KMS-11 (cell line): ENCODE data around the gene LYZL6.

Experiments used
- H2AFZ ChIP-seq: fragments of 200-600 bp; sonication (generic); 2 replicates; pipeline ENCODE4 v1.6.1; 2016; ENCODE audit warnings: antibody characterized with exemption, mixed run types, low read depth
- H3K27ac ChIP-seq: fragments of 200-600 bp; sonication (generic); 2 replicates; pipeline ENCODE4 v1.6.1; 2016; ENCODE audit warnings: mild to moderate bottlenecking, mixed run types
- H3K27me3 ChIP-seq: fragments of 200-600 bp; sonication (generic); 2 replicates; pipeline ENCODE4 v1.6.1; 2017; ENCODE audit warnings: mild to moderate bottlenecking, low read depth, mixed run types, moderate library complexity; ENCODE audit not compliant: insufficient read depth
- H3K36me3 ChIP-seq: fragments of 200-600 bp; sonication (generic); 2 replicates; pipeline ENCODE4 v1.6.1; 2017; ENCODE audit warnings: mild to moderate bottlenecking, mixed run types; ENCODE audit not compliant: insufficient read depth
- H3K4me1 ChIP-seq: fragments of 200-600 bp; sonication (generic); 2 replicates; pipeline ENCODE4 v1.6.1; 2016; ENCODE audit warnings: mild to moderate bottlenecking, low read depth, mixed run types; ENCODE audit not compliant: poor library complexity, severe bottlenecking
- H3K4me2 ChIP-seq: fragments of 200-600 bp; sonication (generic); 2 replicates; pipeline ENCODE4 v1.7.0; 2016; ENCODE audit warnings: mild to moderate bottlenecking, mixed run types
- H3K4me3 ChIP-seq: fragments of 200-600 bp; sonication (generic); IDR thresholded peaks from 2 replicates; pipeline ENCODE4 v1.6.1; 2017; ENCODE audit warnings: low read depth, low read length, mixed read lengths; ENCODE audit not compliant: insufficient read depth
- H3K79me2 ChIP-seq: fragments of 200-600 bp; sonication (generic); 2 replicates; pipeline ENCODE4 v1.6.1; 2016; ENCODE audit warnings: low read depth, mixed run types; ENCODE audit not compliant: insufficient read depth
- H3K9ac ChIP-seq: fragments of 200-600 bp; sonication (generic); 2 replicates; pipeline ENCODE4 v1.6.1; 2016; ENCODE audit warnings: mild to moderate bottlenecking, mixed run types
- H4K20me1 ChIP-seq: fragments of 200-600 bp; sonication (generic); 2 replicates; pipeline ENCODE4 v1.6.1; 2016; ENCODE audit warnings: mild to moderate bottlenecking, mixed run types; ENCODE audit not compliant: insufficient read depth
- TF ChIP-seq, protein P1 (sequence below): fragments of 200-600 bp; sonication (generic); conservative IDR thresholded peaks from 2 replicates; pipeline ENCODE4 v1.6.1; 2017; ENCODE audit warnings: low read depth, mild to moderate bottlenecking, antibody characterized with exemption, low read length, moderate library complexity, mixed read lengths

The LYZL6 gene

DNA sequence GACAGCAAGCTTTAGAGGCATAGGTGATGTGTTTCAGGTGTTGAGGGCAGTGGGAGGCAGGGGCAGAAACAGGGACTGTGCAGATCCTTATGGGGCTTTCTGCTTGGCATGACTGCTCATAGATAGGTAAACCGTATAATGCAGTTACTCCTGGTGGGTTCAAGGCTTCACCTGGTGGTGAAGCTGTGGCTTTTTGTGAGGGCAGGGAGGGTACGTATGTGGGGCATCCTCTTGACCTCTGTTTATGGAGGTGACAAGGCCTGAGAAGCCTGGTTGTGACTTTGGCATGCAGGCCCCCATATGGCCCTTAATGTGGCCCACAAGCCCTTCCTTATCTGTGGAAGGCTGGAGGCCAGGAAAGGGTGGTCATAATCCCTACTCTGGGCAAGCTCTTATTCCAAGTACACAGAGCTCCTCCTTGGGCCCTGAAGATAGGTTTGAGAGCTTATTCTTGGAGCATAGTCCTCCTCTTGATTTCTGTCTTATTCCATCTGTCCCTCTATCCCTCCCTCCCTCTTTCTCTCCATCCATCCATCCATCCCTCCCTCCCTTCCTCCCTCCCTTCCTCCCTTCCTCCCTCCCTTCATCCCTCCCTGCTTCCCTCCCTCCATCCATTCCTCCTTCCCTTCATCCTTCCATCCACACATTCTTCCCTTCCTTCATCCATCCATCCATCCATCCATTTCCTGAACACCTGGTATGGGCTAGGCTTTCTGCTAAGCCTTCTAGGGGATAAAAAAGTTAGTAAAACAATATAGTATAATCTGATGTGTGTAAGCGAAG lies 39.1 kb upstream of the LYZL6 start:
- Histone ChIP-seq H3K4me3 (no peak overlapping the region), H4K20me1 (no peaks in the 10 kb centered on the region), H3K79me2 (no peaks in the 10 kb centered on the region), H3K4me2 (no peak overlapping the region), H3K27ac (no peak overlapping the region), H3K9ac (no peak overlapping the region), H3K36me3 (no peaks in the 10 kb centered on the region), H2AFZ (no peak overlapping the region), H3K4me1 (no peaks in the 10 kb centered on the region), H3K27me3 (no peaks in the 10 kb centered on the region)
- TF ChIP-seq, protein P1, sequence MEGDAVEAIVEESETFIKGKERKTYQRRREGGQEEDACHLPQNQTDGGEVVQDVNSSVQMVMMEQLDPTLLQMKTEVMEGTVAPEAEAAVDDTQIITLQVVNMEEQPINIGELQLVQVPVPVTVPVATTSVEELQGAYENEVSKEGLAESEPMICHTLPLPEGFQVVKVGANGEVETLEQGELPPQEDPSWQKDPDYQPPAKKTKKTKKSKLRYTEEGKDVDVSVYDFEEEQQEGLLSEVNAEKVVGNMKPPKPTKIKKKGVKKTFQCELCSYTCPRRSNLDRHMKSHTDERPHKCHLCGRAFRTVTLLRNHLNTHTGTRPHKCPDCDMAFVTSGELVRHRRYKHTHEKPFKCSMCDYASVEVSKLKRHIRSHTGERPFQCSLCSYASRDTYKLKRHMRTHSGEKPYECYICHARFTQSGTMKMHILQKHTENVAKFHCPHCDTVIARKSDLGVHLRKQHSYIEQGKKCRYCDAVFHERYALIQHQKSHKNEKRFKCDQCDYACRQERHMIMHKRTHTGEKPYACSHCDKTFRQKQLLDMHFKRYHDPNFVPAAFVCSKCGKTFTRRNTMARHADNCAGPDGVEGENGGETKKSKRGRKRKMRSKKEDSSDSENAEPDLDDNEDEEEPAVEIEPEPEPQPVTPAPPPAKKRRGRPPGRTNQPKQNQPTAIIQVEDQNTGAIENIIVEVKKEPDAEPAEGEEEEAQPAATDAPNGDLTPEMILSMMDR, result no peak

- no peaks in the 10 kb centered on the region for H4K20me1 ChIP-seq
- no peaks in the 10 kb centered on the region for H3K4me1 ChIP-seq
- H3K9ac ChIP-seq, result no peak overlapping the region
- no peak overlapping the region for H2AFZ ChIP-seq
- H3K79me2 ChIP-seq, result no peaks in the 10 kb centered on the region
- H3K36me3 ChIP-seq, result no peaks in the 10 kb centered on the region
- H3K4me3 ChIP-seq, result no peak overlapping the region
- TF ChIP-seq, protein P1, result 0 out of 2 replicates have a peak, but pooled peaks have one; percentile 16
- no peaks in the 10 kb centered on the region for H3K27me3 ChIP-seq
- no peak overlapping the region for H3K4me2 ChIP-seq
- H3K27ac ChIP-seq, result no peak overlapping the region
Observed at GRCh38 chr17:35981908-35982330, 38.4 kb upstream of the LYZL6 start.

GRCh38 chr17:35981246-35981645 lies 37.7 kb upstream of the LYZL6 start, which contains the start of gene CCL16:
Gene CCL16, minus strand, starts transcription at chr17:35981497. Its CDS starts 77 bp downstream, at chr17:35981420.
- no peaks in the 10 kb centered on the region for H3K36me3 ChIP-seq
- no peaks in the 10 kb centered on the region for H4K20me1 ChIP-seq
- no peaks in the 10 kb centered on the region for H3K4me1 ChIP-seq
- no peak within 1 kb of the TSS for H2AFZ ChIP-seq
- no peak within 1 kb of the TSS for H3K9ac ChIP-seq
- H3K79me2 ChIP-seq, result no peaks in the 10 kb centered on the region
- H3K27me3 ChIP-seq, result no peaks in the 10 kb centered on the region
- H3K27ac ChIP-seq, result no peak within 1 kb of the TSS
- H3K4me2 ChIP-seq, result no peak within 1 kb of the TSS
- TF ChIP-seq, protein P1, result no peak
- H3K4me3 ChIP-seq, result no peak within 1 kb of the TSS

- Histone ChIP-seq H3K9ac (no peak overlapping the region), H3K27me3 (no peaks in the 10 kb centered on the region)
Observed at GRCh38 chr17:35978346-35978745, 34.8 kb upstream of the LYZL6 start.

More at GRCh38 chr17:35978346-35978745, 34.8 kb upstream of the LYZL6 start:
- TF ChIP-seq, protein P1, result no peak
- Histone ChIP-seq H4K20me1 (no peaks in the 10 kb centered on the region), H3K27ac (no peak overlapping the region), H3K79me2 (no peaks in the 10 kb centered on the region), H3K36me3 (no peaks in the 10 kb centered on the region), H3K4me3 (no peak overlapping the region), H3K4me1 (no peaks in the 10 kb centered on the region), H2AFZ (no peak overlapping the region), H3K4me2 (no peak overlapping the region)
